ENCODE results near the gene PYROXD2.
A peak's percentile ranks its signal among the peaks of the same experiment; 100 is the strongest.

PYROXD2 gene

GRCh38 chr10:98417973-98418664, 3.1 kb upstream of the PYROXD2 start:
- H3K4me3 ChIP-seq (ENCODE audit: low read length): no peak overlapping the region
- no peak for DNase-seq (ENCODE audit: low read depth, low spot score)

GRCh38 chr10:98417481-98417959, 2.5 kb upstream of the PYROXD2 start:
- no peak overlapping the region for H3K4me3 ChIP-seq (ENCODE audit: low read length)
- DNase-seq (ENCODE audit: low read depth, low spot score): no peak

DNA sequence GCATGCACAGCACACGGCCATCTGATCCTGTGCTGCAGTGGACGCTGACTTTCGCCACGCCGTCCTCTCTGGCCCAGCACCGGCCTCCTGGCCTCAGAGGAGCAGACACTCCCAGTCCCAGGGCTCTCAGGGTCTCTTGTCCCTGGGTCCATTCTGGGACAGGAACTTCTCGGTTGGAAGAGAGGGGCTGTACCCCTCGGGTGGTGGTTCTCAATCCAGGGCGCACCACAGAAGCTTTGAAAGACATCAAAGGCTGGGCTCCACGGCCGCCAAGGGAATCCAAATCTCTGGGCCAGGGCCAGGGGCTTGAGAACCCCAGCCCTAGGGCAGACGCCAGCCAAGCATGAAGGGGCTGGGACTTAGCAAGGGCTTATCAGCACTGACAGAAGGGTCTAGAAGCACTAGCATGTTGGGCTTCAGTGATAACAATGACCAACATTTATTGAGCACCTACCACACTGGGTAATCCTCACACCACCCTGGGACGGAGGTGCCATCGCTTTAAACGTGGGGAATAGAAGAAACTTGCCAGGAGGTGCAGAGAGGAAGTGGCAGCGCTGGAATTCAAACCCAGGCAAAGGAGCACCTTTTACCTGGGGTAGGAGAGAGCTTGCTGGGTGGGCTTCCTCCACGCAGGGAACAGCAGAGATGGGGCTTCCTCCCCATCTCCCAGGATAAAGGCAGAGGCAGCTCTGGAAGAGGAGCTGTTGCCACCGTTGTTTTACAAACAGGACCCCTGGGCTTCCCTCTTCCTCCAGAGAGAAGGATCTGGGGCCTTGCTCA, 1.8 kb upstream of the PYROXD2 start:
- no peak for DNase-seq (ENCODE audit: low read depth, low spot score)

GRCh38 chr10:98415731-98416119, 743 bp upstream of the PYROXD2 start:
- no peak overlapping the region for H3K4me3 ChIP-seq (ENCODE audit: low read length)
- DNase-seq (ENCODE audit: low read depth, low spot score): no peak

More for the DNA sequence above, 1.8 kb upstream of the PYROXD2 start:
- no peak overlapping the region for H3K4me3 ChIP-seq (ENCODE audit: low read length)

DNA sequence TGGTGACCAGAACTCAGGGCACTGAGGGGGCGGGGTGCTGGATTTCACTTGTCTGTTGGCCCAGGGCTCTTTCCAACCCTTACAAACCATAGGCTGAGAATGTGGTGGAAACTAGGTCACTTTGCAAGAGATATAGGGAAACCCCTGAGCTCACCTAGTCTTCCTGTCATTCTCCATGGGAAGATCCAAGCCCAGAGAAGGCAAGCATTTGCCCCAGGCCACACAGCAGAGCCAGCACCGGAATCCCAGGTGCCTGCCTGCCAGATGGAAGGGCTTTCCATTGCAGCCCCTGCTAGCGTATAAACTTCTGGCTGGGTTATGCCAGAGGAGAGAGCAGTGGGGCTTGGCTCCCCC, 427 bp downstream of the PYROXD2 start:
- peak overlapping the region; percentile 80 for H3K4me3 ChIP-seq (ENCODE audit: low read length)
- DNase-seq (ENCODE audit: low read depth, low spot score): no peak

DNA sequence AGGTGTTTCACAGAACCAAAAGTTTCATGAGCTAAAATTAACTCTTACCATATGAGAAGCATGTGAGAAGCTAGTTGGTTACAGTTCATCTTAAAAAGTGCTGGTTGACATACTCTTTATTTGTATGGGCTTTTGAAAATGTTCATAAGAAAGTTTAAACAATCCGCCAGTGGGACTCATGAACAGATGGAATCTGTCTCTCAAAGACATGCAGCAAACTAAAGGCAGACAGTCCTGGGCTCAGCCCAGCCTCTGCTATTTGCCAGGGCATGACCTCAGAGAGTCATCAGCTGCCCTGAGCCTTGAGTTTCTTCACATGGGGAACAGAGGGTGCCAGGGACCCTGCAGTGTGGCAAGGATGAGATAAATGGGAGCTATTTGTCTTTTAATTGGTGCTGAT, 3.2 kb downstream of the PYROXD2 start:
- H3K4me3 ChIP-seq (ENCODE audit: low read length): no peak overlapping the region
- DNase-seq (ENCODE audit: low read depth, low spot score): no peak

GRCh38 chr10:98411166-98411565, 3.8 kb downstream of the PYROXD2 start:
- DNase-seq (ENCODE audit: low read depth, low spot score): no peak
- no peak overlapping the region for H3K4me3 ChIP-seq (ENCODE audit: low read length)

GRCh38 chr10:98410759-98411158, 4.2 kb downstream of the PYROXD2 start:
- H3K4me3 ChIP-seq (ENCODE audit: low read length): no peak overlapping the region
- no peak for DNase-seq (ENCODE audit: low read depth, low spot score)

DNA sequence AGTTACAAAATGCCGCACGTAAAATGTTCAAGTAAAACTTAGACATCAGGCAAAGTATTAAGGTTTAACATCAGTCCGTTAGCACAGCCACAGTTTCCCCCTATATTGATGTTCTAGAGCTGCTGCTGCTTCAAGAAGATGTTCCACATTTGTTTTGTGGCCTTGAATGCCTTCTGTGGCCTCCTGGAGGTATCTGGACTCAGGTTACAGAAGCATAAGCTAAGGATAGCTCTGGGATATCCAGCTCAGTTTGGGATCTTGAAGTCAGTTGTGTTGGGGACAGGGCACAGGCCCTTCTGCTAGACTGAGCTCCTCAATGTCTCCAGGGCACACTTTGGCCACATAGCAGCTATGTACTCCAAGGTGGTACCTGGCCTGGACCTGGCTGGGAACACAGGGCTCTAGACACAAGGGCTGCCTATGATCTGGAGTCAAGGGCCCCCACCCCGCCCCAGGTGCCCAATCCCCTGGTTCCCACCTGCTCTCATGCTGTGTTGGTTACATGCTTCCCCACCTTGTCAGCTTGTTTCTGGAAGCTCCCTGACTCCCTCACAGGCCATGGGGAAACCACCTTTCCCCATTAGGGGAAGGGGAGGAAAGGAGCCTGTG, 4.7 kb downstream of the PYROXD2 start:
- no peak overlapping the region for H3K4me3 ChIP-seq (ENCODE audit: low read length)
- DNase-seq (ENCODE audit: low read depth, low spot score): no peak

DNA sequence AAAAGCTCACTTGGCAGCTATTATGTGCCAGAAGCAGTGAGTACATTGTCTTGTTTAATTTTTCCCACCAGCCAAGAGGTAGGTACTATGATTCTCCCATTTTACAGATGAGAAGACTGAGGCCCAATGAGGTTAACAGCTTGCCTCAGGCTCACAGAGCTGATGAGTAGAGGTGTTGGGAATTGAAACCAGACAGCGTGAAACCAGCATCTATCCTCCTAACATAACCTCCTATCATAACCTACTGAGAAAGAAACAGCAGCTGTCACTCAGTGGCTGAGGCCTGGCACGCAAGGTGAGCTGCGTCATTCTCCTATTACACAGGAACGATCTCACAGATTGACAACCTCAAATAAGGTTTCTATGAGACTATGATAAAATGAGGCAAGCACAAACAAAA, 6.2 kb downstream of the PYROXD2 start:
- no peak overlapping the region for H3K4me3 ChIP-seq (ENCODE audit: low read length)
- no peak for DNase-seq (ENCODE audit: low read depth, low spot score)

DNA sequence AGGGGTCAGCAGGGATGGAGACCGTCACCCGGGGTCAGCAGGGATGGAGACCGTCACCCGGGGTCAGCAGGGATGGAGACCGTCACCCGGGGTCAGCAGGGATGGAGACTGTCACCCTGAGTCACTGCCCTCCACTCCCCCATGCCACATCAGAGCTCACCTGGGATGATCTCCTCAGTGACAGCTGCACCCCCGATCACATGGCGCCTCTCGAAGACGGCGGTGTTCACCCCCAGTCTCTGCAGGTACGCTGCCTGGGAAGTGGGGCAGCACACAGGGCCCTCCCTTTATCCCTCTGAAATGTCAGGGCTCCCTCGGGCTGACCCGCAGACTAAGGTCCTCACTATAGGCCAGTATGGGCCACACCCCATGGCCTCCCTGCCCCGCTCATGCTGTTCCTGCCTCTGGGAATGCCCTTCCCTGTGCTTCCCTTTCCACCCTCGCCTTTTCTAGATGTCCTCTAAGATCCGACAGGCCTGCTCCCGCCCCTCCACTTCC, 7.2 kb downstream of the PYROXD2 start:
- DNase-seq (ENCODE audit: low read depth, low spot score): no peak

GRCh38 chr10:98407017-98407743, 7.8 kb downstream of the PYROXD2 start:
- no peak overlapping the region for H3K4me3 ChIP-seq (ENCODE audit: low read length)
- DNase-seq (ENCODE audit: low read depth, low spot score): no peak

More for the DNA sequence above, 7.2 kb downstream of the PYROXD2 start:
- H3K4me3 ChIP-seq (ENCODE audit: low read length): no peak overlapping the region

DNA sequence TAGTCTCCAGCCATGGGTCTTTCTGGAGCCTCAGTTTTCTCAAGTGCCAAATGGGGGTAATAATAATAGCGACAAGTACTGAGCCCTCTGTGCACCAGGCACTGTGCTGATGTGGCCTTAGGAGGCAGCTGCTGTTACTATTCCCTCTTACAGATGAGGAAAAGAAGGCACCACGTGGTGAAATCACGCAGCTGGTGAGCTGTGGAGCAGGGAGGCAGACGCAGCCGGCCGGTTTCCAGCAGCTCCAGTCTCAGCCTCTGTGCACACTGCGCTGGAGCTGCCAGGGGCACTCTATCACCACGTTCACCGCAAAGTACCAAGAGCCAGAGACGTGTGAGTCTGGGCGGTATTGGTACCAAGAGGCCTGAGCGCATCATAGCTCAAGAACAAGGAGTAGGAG, 9.6 kb downstream of the PYROXD2 start:
- DNase-seq (ENCODE audit: low read depth, low spot score): no peak
- no peak overlapping the region for H3K4me3 ChIP-seq (ENCODE audit: low read length)

DNA sequence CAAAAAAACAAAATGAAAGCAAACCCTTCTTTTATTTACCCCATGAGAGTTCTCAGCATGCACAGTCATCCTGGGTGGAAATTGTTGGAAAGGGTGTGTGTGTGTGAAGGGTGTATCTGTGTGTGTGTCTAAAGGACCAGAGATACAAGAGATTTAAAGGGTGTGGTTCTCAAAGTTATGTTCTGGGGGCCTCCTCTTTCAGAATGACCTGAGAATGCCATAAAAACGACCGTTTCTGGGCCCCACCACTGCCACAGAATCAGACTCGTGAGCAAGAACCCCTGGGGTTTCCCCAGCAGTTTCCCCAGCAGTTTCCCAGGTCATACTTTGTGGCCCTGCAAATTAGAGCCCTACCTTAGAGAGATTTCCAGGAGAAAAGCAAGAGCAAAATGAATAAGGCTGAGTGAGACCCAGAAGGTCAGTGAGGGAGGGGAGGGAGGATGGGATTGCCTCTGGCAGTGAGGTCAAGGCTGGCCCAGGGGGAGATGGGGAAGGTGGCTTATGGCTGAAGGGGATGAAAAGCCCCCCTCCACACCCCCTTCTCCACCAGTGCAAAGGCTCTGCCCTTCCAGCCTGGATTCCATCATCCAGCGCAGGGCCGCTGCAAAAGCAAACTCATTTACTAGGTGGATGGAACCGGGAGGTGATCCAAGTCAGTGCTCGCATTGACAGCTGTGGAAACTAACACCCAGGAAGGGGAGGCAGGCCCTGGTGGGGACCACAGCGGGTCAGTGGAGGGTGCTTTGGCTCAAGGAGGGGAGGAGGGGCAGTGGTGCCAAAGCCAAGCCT, 10.2 kb downstream of the PYROXD2 start:
- no peak overlapping the region for H3K4me3 ChIP-seq (ENCODE audit: low read length)
- no peak for DNase-seq (ENCODE audit: low read depth, low spot score)

DNA sequence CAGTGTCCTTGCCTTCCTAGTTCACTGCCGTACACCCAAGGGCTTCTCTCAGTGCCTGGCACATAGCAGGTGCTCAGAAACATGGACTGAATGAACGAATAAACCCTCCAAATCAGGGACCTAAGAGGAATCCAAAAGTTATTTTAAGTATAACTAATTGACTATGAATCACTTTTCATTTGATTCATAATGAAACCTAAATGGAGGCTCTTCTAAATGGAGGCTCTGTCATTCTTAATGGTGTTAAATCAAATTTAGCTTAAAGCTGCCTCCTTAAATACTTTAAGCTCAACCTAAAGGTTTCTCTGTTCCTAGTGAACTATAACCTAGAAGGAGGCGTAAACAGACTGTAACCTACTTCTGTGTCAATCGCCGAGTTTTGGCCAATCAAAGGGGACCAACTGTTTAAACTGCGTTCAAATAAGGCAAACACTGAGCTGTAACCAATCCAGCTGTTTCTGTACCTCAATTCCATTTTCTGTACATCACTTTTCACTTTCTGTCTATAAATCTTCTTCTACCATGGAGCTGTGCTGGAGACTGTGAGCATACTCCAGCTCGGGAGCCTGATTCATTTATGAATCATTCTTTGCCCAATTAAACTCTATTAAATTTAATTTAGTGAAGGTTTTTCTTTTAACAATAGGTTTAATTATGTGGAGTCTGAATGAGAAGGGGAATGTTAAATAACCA, 11.0 kb downstream of the PYROXD2 start:
- DNase-seq (ENCODE audit: low read depth, low spot score): no peak
- H3K4me3 ChIP-seq (ENCODE audit: low read length): no peak overlapping the region

- DNase-seq (ENCODE audit: low read depth, low spot score): no peak
- no peak overlapping the region for H3K4me3 ChIP-seq (ENCODE audit: low read length)
These were observed 11.9 kb downstream of the PYROXD2 start for GRCh38 chr10:98402931-98403718.

DNA sequence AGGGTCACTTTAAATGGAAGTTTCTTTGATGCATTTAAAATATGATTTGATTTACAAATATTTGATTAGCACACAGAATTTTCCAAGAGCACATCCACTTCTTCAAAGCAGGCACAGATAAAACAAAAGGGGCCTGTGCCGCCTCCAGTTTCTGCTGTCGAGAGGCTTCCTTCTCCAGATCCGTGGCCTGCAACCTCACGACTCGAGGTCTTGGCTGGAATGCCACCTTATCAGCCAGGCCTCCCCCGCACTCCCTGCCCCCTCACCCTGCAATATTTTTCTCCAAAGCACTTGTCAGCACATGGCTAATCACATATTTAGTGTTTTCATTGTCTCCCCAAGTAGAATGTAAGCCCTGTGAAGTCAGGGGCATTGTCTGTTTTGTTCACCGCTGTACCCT, 12.5 kb downstream of the PYROXD2 start:
- no peak overlapping the region for H3K4me3 ChIP-seq (ENCODE audit: low read length)
- DNase-seq (ENCODE audit: low read depth, low spot score): no peak

Measured in Jurkat, Clone E6-1 (cell line).